ENCODE results near the gene ASAP2. TPM values are rescaled to one million over a fixed set of nuclear protein-coding genes. Genes with fewer than 3 reads are reported as not detected.

Gene ASAP2
- polyA plus RNA-seq, 1 donor (not counting 4 experiments of a cell fraction or from before 2014, with no cell fraction given) = 54.2 TPM

GRCh38 chr2:9398881-9399780 lies 192.5 kb downstream of the ASAP2 start:
- H3K79me2 ChIP-seq (ENCODE audit: control insufficient read depth, insufficient read depth, low read length) = no peaks in the 10 kb centered on the region
- H3K9me1 ChIP-seq (ENCODE audit: control insufficient read depth, extremely low read depth, insufficient read depth, low read length) = no peaks in the 10 kb centered on the region
- H4K20me1 ChIP-seq (ENCODE audit: control insufficient read depth, extremely low read depth, insufficient read depth, low read length) = peaks cover 3% of the 10 kb centered on the region
- H3K4me2 ChIP-seq (ENCODE audit: control insufficient read depth, extremely low read depth, insufficient read depth, low read depth, low read length) = no peak overlapping the region
- H3K27ac ChIP-seq (ENCODE audit: control insufficient read depth, insufficient read depth, low read length) = no peak overlapping the region
- no peak for TF ChIP-seq CTCF (optimal IDR thresholded peaks at IDR 0.05 in 1 of 3, IDR thresholded peaks at IDR 0.05 in 1 of 3, conservative IDR thresholded peaks at IDR 0.05 in 1 of 3; ENCODE audit: extremely low read depth in 1 of 3, insufficient read depth in 2 of 3, low read length in 3 of 3)
- TF ChIP-seq EZH2 (IDR thresholded peaks at IDR 0.05; ENCODE audit: low read length) = no peak
- H3K9me3 ChIP-seq (ENCODE audit: control insufficient read depth, low read depth, low read length) = no peaks in the 10 kb centered on the region
- dilution Hi-C loops (cut with MboI; ENCODE audit: extremely low pct_ligation_motif_present, low sequenced_read_pairs) = no loop called here
- H3K9ac ChIP-seq (ENCODE audit: control insufficient read depth, extremely low read depth, insufficient read depth, low read length) = no peak overlapping the region
- FAIRE-seq (no peak), DNase-seq (ENCODE audit: low read depth, low spot score) (no peak)
- H3K4me1 ChIP-seq (ENCODE audit: control insufficient read depth, extremely low read depth, insufficient read depth, low read length) = no peaks in the 10 kb centered on the region
- no peak overlapping the region for H3K4me3 ChIP-seq (ENCODE audit: control insufficient read depth in 2 of 3, extremely low read depth in 1 of 3, insufficient read depth in 2 of 3, low read depth in 1 of 3, low read length in 3 of 3)
- no peaks in the 10 kb centered on the region for H3K27me3 ChIP-seq (ENCODE audit: control insufficient read depth, extremely low read depth, insufficient read depth, low read length)
- peaks cover 32 to 36% of the 10 kb centered on the region in 2 experiments for H3K36me3 ChIP-seq (ENCODE audit: control insufficient read depth in 2 of 2, extremely low read depth in 1 of 2, insufficient read depth in 2 of 2, low read length in 2 of 2)
- no peak overlapping the region for H2AFZ ChIP-seq (ENCODE audit: control insufficient read depth, low read length)

- no peak for FAIRE-seq
- dilution Hi-C loops (cut with MboI; ENCODE audit: extremely low pct_ligation_motif_present, low sequenced_read_pairs) = no loop called here
- Histone ChIP-seq H3K27ac (ENCODE audit: control insufficient read depth, insufficient read depth, low read length) (no peak overlapping the region), H2AFZ (ENCODE audit: control insufficient read depth, low read length) (no peak overlapping the region), H4K20me1 (ENCODE audit: control insufficient read depth, extremely low read depth, insufficient read depth, low read length) (no peaks in the 10 kb centered on the region), H3K9me1 (ENCODE audit: control insufficient read depth, extremely low read depth, insufficient read depth, low read length) (no peaks in the 10 kb centered on the region), H3K9ac (ENCODE audit: control insufficient read depth, extremely low read depth, insufficient read depth, low read length) (no peak overlapping the region), H3K4me3 (ENCODE audit: control insufficient read depth in 2 of 3, extremely low read depth in 1 of 3, insufficient read depth in 2 of 3, low read depth in 1 of 3, low read length in 3 of 3) (no peak overlapping the region), H3K36me3 (ENCODE audit: control insufficient read depth in 2 of 2, extremely low read depth in 1 of 2, insufficient read depth in 2 of 2, low read length in 2 of 2) (peaks cover 30 to 31% of the 10 kb centered on the region in 2 experiments), H3K27me3 (ENCODE audit: control insufficient read depth, extremely low read depth, insufficient read depth, low read length) (no peaks in the 10 kb centered on the region), H3K4me2 (ENCODE audit: control insufficient read depth, extremely low read depth, insufficient read depth, low read depth, low read length) (no peak overlapping the region), H3K4me1 (ENCODE audit: control insufficient read depth, extremely low read depth, insufficient read depth, low read length) (no peaks in the 10 kb centered on the region), H3K79me2 (ENCODE audit: control insufficient read depth, insufficient read depth, low read length) (no peaks in the 10 kb centered on the region), H3K9me3 (ENCODE audit: control insufficient read depth, low read depth, low read length) (no peaks in the 10 kb centered on the region)
- TF ChIP-seq CTCF (optimal IDR thresholded peaks at IDR 0.05 in 1 of 3, IDR thresholded peaks at IDR 0.05 in 1 of 3, conservative IDR thresholded peaks at IDR 0.05 in 1 of 3; ENCODE audit: extremely low read depth in 1 of 3, insufficient read depth in 2 of 3, low read length in 3 of 3) = no peak
- no peak for DNase-seq (ENCODE audit: low read depth, low spot score)
Observed at GRCh38 chr2:9400268-9401058, 193.9 kb downstream of the ASAP2 start.
